ENCODE data around the gene CADM2. TPM values are rescaled to one million over a fixed set of nuclear protein-coding genes. Genes with fewer than 3 reads are reported as not detected.

The CADM2 gene
- total RNA-seq, 4 donors from 2014 or later = 15.6 to 51.8 (median 37.4) TPM

DNA sequence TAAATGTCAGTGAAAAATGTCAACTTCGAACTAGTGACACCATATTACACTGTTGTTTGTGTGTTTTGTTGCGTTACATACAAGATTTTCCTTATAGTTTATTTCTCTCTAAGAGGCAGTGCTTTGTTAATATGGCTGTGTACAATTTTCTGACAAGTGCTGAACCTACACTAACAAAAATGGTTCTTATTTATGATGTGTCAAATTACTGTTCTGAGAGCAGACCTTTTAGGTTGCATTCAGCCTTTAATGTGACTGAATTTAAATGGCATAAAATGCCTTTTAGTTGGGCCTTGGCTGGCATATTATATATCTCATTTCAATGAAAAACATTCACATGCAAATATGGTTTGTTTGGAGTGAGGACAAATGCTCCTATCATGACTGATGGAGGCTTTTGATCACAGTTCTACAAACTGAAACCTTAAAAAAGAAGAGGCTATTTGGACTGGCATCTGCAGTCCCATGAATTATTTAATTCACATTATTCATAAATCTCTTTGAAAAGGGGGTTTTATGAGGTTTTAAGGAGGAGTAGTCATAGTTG, 750.6 kb downstream of the CADM2 start:
- DNase-seq (ENCODE audit: low spot score in 2 of 2) = no peak
- 57 to 59% methylated on average over 2 of the region's 2 CpGs for WGBS, 2 donors

DNA sequence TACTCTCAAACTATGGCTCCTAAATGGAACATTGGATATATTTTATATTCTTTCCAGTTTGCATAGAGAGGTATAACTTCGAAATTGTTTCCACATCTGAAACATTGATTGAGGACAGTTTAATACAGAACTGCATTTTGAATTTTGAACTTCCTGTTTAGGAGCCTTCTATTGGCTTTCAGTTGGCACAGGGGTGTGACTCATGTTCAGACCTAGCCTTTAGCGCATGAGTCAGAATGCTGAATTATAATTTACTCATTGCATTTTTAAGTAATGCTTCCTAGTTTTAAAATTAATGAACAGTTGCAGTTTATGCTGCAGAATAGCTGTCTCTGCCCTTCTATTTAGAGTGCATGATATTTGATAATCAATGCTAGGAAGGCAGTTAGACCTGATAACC, 751.7 kb downstream of the CADM2 start:
- H3K36me3 ChIP-seq = no peaks in the 10 kb centered on the region
- WGBS, 2 donors = 92 to 94% methylated on average over 2 of the region's 2 CpGs
- no peak for TF ChIP-seq EP300 (IDR thresholded peaks at IDR 0.05)
- TF ChIP-seq, protein P1, sequence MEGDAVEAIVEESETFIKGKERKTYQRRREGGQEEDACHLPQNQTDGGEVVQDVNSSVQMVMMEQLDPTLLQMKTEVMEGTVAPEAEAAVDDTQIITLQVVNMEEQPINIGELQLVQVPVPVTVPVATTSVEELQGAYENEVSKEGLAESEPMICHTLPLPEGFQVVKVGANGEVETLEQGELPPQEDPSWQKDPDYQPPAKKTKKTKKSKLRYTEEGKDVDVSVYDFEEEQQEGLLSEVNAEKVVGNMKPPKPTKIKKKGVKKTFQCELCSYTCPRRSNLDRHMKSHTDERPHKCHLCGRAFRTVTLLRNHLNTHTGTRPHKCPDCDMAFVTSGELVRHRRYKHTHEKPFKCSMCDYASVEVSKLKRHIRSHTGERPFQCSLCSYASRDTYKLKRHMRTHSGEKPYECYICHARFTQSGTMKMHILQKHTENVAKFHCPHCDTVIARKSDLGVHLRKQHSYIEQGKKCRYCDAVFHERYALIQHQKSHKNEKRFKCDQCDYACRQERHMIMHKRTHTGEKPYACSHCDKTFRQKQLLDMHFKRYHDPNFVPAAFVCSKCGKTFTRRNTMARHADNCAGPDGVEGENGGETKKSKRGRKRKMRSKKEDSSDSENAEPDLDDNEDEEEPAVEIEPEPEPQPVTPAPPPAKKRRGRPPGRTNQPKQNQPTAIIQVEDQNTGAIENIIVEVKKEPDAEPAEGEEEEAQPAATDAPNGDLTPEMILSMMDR (IDR thresholded peaks at IDR 0.05) = no peak
- no peak for TF ChIP-seq POLR2A (IDR thresholded peaks at IDR 0.05)
- no peak for DNase-seq (ENCODE audit: low spot score in 2 of 2)
- no peaks in the 10 kb centered on the region for H3K27me3 ChIP-seq
- no peaks in the 10 kb centered on the region for H3K9me3 ChIP-seq
- no peak overlapping the region for H3K27ac ChIP-seq
- no peaks in the 10 kb centered on the region for H3K4me1 ChIP-seq
- H3K4me3 ChIP-seq = no peak overlapping the region

More for the DNA sequence above, 750.6 kb downstream of the CADM2 start:
- Histone ChIP-seq H3K4me1 (no peaks in the 10 kb centered on the region), H3K27me3 (no peaks in the 10 kb centered on the region), H3K36me3 (no peaks in the 10 kb centered on the region), H3K4me3 (no peak overlapping the region), H3K9me3 (no peaks in the 10 kb centered on the region), H3K27ac (no peak overlapping the region)
- TF ChIP-seq, protein P1 (IDR thresholded peaks at IDR 0.05) = no peak
- no peak for TF ChIP-seq POLR2A (IDR thresholded peaks at IDR 0.05)
- TF ChIP-seq EP300 (IDR thresholded peaks at IDR 0.05) = no peak

DNA sequence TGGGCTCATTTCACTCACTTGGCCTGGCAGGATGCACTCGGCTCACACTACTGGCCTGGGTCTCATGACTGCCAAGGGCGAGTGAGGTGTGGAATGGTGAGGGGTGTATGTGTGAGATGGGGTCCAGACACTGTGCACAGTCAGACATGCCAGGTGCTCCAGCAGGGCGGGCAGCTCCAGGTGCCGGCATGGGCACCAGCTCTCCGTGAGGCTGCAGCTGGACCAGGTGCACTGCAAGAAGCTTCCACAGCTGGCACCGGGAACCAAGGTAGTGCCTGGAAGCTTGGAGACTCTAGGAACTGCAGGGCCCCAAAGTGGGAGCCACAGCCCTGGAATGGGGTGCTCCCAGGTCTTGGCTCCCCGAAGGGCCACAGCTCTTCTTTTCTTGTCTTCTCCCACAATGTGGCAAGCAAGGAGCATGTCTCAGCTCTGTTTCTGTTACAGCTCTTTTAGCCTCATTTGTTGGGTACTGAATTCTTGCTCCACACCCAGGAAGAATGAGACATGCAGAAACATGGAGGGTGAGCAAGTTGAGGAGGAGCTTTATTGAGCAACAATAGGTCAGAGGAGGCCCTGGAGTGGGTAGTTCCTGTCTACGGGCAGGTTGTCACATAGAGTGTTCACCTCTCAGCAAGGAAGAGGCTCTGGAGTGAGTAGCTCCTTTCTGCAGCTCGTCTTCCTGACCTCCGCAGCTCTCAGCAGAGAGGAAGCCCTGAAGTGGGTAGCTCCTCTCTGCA, 762.8 kb downstream of the CADM2 start:
- 75 to 85% methylated on average over 8 to 9 of the region's 10 CpGs for WGBS, 2 donors
- Histone ChIP-seq H3K27ac (no peak overlapping the region), H3K36me3 (no peaks in the 10 kb centered on the region), H3K27me3 (no peaks in the 10 kb centered on the region), H3K4me3 (no peak overlapping the region), H3K4me1 (no peaks in the 10 kb centered on the region), H3K9me3 (peaks cover 0 to 6% (median 0%) of the 10 kb centered on the region in 4 donors)
- DNase-seq (ENCODE audit: low spot score in 2 of 2) = no peak
- TF ChIP-seq EP300 (IDR thresholded peaks at IDR 0.05) = no peak
- TF ChIP-seq, protein P1 (IDR thresholded peaks at IDR 0.05) = no peak
- no peak for TF ChIP-seq POLR2A (IDR thresholded peaks at IDR 0.05)

DNA sequence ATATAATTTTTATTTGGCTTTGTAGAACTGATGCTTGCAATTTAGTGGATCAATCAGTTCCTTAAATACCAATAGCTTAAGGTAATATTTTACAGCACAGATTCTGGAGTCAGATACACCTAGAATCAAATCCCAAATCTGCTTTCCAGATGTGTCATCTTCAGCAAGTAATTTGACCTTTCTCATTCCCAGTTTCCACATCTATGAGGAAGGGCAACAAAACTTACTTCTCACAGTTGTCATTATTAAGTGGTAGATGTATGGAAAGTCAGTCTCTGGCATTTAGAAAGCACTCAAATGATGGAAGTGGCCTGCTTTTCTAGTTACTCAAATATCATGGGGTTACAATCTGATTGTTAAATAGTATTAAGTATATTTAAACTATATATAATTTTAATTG, 767.0 kb downstream of the CADM2 start:
- H3K4me3 ChIP-seq = no peak overlapping the region
- TF ChIP-seq, protein P1 (IDR thresholded peaks at IDR 0.05) = no peak
- TF ChIP-seq EP300 (IDR thresholded peaks at IDR 0.05) (no peak), POLR2A (IDR thresholded peaks at IDR 0.05) (no peak)

DNA sequence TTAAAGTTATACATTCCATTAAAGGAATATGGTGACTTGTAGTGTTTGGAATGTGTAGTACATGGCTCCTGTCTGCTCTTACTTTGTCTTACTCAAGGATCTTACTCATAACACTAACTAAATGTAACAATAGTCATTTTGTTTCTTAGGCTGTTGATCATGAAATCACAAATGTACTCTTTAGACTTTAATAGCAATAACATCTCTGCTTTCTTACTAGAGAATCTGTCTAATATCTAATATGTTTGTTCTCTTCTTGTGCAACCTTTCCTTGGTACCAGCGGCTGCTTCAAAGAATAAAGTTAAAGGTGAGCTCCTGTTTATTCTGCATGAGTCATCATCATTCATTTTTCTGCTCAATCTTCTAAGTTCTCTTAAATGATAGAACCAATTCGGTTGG, 767.5 kb downstream of the CADM2 start:
- no peak for DNase-seq (ENCODE audit: low spot score in 2 of 2)
- H3K36me3 ChIP-seq = no peaks in the 10 kb centered on the region
- H3K9me3 ChIP-seq = peaks cover 0 to 6% (median 0%) of the 10 kb centered on the region in 4 donors
- no peaks in the 10 kb centered on the region for H3K4me1 ChIP-seq
- WGBS, 2 donors = 68 to 73% methylated on average over 2 of the region's 2 CpGs
- no peak overlapping the region for H3K27ac ChIP-seq
- no peak overlapping the region for H3K4me3 ChIP-seq
- H3K27me3 ChIP-seq = no peaks in the 10 kb centered on the region
- TF ChIP-seq, protein P1 (IDR thresholded peaks at IDR 0.05) = no peak
- no peak for TF ChIP-seq EP300 (IDR thresholded peaks at IDR 0.05)

More for the DNA sequence above, 767.0 kb downstream of the CADM2 start:
- no peak overlapping the region for H3K27ac ChIP-seq
- no peaks in the 10 kb centered on the region for H3K27me3 ChIP-seq
- DNase-seq (ENCODE audit: low spot score in 2 of 2) = no peak
- H3K9me3 ChIP-seq = peaks cover 0 to 6% (median 0%) of the 10 kb centered on the region in 4 donors
- H3K36me3 ChIP-seq = no peaks in the 10 kb centered on the region
- H3K4me1 ChIP-seq = no peaks in the 10 kb centered on the region
